SK-MEL-5 (cell line): Measurements from ENCODE around the gene ANO9. TPM values are rescaled to one million over a fixed set of nuclear protein-coding genes. Genes with fewer than 3 reads are reported as not detected.
A peak's percentile ranks its signal among the peaks of the same experiment; 100 is the strongest.

Experiments used
- DNase-seq: peaks from one replicate; pipeline ENCODE4 v3.0.0-alpha.2; 2016; ENCODE audit warnings: low read depth, low spot score
- in situ Hi-C: cut with HindIII; loops from 2 replicates; pipeline ENCODE4 v1.10.0; 2016; ENCODE audit warnings: low sequenced_read_pairs, high pct_unique_total_duplicates, low pct_unique_long_range_greater_than_20kb
- total RNA-seq: library from RNA; depleted of rRNA; stranded (reverse); fragments of >200 nt; shearing (Covaris generic); gene quantifications from 2 replicates; pipeline ENCODE4 v1.2.3, GENCODE V29; 2014

The ANO9 gene
- total RNA-seq, 1 experiment from 2014 or later, result not detected

GRCh38 chr11:455566-456147 lies 13.8 kb upstream of the ANO9 start:
- DNase-seq, result no peak
- in situ Hi-C loops, result no loop called here

GRCh38 chr11:454801-455565 lies 13.2 kb upstream of the ANO9 start:
- DNase-seq, result no peak
- in situ Hi-C loops, result no loop called here

GRCh38 chr11:454043-454442 lies 12.2 kb upstream of the ANO9 start:
- in situ Hi-C loops, result no loop called here
- DNase-seq, result no peak

- in situ Hi-C loops, result no loop called here
- no peak for DNase-seq
These were observed 11.8 kb upstream of the ANO9 start for GRCh38 chr11:453564-453963.

- in situ Hi-C loops, result no loop called here
- DNase-seq, result no peak
These were observed 11.2 kb upstream of the ANO9 start for GRCh38 chr11:452916-453527.

- DNase-seq, result no peak
- in situ Hi-C loops, result no loop called here
These were observed 10.5 kb upstream of the ANO9 start for GRCh38 chr11:452203-452744.

- in situ Hi-C loops, result no loop called here
- no peak for DNase-seq
These were observed 9.9 kb upstream of the ANO9 start for GRCh38 chr11:451738-452137.

GRCh38 chr11:450809-451451 lies 9.1 kb upstream of the ANO9 start:
- in situ Hi-C loops, result no loop called here

GRCh38 chr11:449889-450808 lies 8.3 kb upstream of the ANO9 start, which contains the start of gene PTDSS2:
TSS of gene PTDSS2 (plus strand) at chr11:450279. CDS start at chr11:450456, 177 bp downstream.
- in situ Hi-C loops, result no loop called here
- peak; percentile 95 for DNase-seq

More at GRCh38 chr11:450809-451451, 9.1 kb upstream of the ANO9 start:
- peak; percentile 48 for DNase-seq

GRCh38 chr11:447923-448731 lies 6.3 kb upstream of the ANO9 start:
- in situ Hi-C loops, result no loop called here
- peak; percentile 93 for DNase-seq

- no peak for DNase-seq
- in situ Hi-C loops, result no loop called here
These were observed 5.1 kb upstream of the ANO9 start for GRCh38 chr11:446891-447290.

- in situ Hi-C loops, result no loop called here
- no peak for DNase-seq
These were observed 4.2 kb upstream of the ANO9 start for GRCh38 chr11:445765-446588.

- DNase-seq, result peak; percentile 26
- in situ Hi-C loops, result no loop called here
These were observed 2.8 kb upstream of the ANO9 start for GRCh38 chr11:444396-445144.

GRCh38 chr11:443542-444199 lies 1.9 kb upstream of the ANO9 start:
- in situ Hi-C loops, result no loop called here
- peak; percentile 74 for DNase-seq
